ENCODE data around the gene SIAH2.

GRCh38 chr3:150757768-150758167 is 5.2 kb downstream of the SIAH2 start:
- TF ChIP-seq POLR2A (IDR thresholded peaks at IDR 0.05) (no peak), CTCF (IDR thresholded peaks at IDR 0.05) (no peak)

All from thyroid gland (tissue), 4 donors.